ENCODE results near the gene ANKRD33B.

- TF ChIP-seq, protein P1, sequence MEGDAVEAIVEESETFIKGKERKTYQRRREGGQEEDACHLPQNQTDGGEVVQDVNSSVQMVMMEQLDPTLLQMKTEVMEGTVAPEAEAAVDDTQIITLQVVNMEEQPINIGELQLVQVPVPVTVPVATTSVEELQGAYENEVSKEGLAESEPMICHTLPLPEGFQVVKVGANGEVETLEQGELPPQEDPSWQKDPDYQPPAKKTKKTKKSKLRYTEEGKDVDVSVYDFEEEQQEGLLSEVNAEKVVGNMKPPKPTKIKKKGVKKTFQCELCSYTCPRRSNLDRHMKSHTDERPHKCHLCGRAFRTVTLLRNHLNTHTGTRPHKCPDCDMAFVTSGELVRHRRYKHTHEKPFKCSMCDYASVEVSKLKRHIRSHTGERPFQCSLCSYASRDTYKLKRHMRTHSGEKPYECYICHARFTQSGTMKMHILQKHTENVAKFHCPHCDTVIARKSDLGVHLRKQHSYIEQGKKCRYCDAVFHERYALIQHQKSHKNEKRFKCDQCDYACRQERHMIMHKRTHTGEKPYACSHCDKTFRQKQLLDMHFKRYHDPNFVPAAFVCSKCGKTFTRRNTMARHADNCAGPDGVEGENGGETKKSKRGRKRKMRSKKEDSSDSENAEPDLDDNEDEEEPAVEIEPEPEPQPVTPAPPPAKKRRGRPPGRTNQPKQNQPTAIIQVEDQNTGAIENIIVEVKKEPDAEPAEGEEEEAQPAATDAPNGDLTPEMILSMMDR (conservative IDR thresholded peaks at IDR 0.05; ENCODE audit: low read depth, low read length), result no peak
- TF ChIP-seq EZH2 (IDR thresholded peaks at IDR 0.05; ENCODE audit: borderline replicate concordance, low read depth, low read length, poor library complexity, severe bottlenecking), result no peak
These were observed 48.4 kb downstream of the ANKRD33B start for GRCh38 chr5:10612251-10612650.

Data from A673 (cell line).